ENCODE data around the gene SPRR3. TPM values are rescaled to one million over a fixed set of nuclear protein-coding genes. Genes with fewer than 3 reads are reported as not detected.

SPRR3 gene
- total and polyA plus RNA-seq, 9 donors = 0.85 TPM; not detected in 8

GRCh38 chr1:153032073-153032472 is 30.5 kb downstream of the SPRR3 start:
- no peaks in the 10 kb centered on the region for H3K36me3 ChIP-seq
- intact Hi-C loops (cut with DNase I) = no loop called here
- no peaks in the 10 kb centered on the region for H3K27me3 ChIP-seq
- no peak overlapping the region for H3K4me3 ChIP-seq
- DNase-seq = no peak
- H3K27ac ChIP-seq = no peak overlapping the region
- TF ChIP-seq CTCF (IDR thresholded peaks at IDR 0.05) (no peak), EP300 (IDR thresholded peaks at IDR 0.05) (no peak), POLR2A (IDR thresholded peaks at IDR 0.05) (no peak)
- H3K4me1 ChIP-seq (ENCODE audit: insufficient read depth) = no peaks in the 10 kb centered on the region
- H3K9me3 ChIP-seq = no peaks in the 10 kb centered on the region

GRCh38 chr1:153032677-153033308 is 31.2 kb downstream of the SPRR3 start:
- WGBS, 3 donors = 56 to 70% (median 63%) methylated on average over 3 of the region's 3 CpGs
- no peaks in the 10 kb centered on the region for H3K36me3 ChIP-seq
- TF ChIP-seq POLR2A (IDR thresholded peaks at IDR 0.05) (no peak), CTCF (IDR thresholded peaks at IDR 0.05) (no peak), EP300 (IDR thresholded peaks at IDR 0.05) (no peak)
- no peak for DNase-seq
- no peaks in the 10 kb centered on the region for H3K9me3 ChIP-seq
- intact Hi-C loops (cut with DNase I) = no loop called here
- no peak overlapping the region for H3K27ac ChIP-seq
- no peak overlapping the region for H3K4me3 ChIP-seq
- no peaks in the 10 kb centered on the region for H3K4me1 ChIP-seq (ENCODE audit: insufficient read depth)
- H3K27me3 ChIP-seq = no peaks in the 10 kb centered on the region

- H3K27me3 ChIP-seq = no peaks in the 10 kb centered on the region
- 93 to 94% (median 94%) methylated on average over 1 of the region's 1 CpG for WGBS, 3 donors
- H3K27ac ChIP-seq = no peak overlapping the region
- no peaks in the 10 kb centered on the region for H3K4me1 ChIP-seq (ENCODE audit: insufficient read depth)
- intact Hi-C loops (cut with DNase I) = no loop called here
- no peak for DNase-seq
- no peak for TF ChIP-seq EP300 (IDR thresholded peaks at IDR 0.05)
- TF ChIP-seq POLR2A (IDR thresholded peaks at IDR 0.05) = no peak
- TF ChIP-seq CTCF (IDR thresholded peaks at IDR 0.05) = no peak
- no peaks in the 10 kb centered on the region for H3K9me3 ChIP-seq
- H3K36me3 ChIP-seq = no peaks in the 10 kb centered on the region
- no peak overlapping the region for H3K4me3 ChIP-seq
Measured at GRCh38 chr1:153035211-153035610, 33.7 kb downstream of the SPRR3 start.

- H3K4me3 ChIP-seq = no peak within 1 kb of the TSS
- intact Hi-C loops (cut with DNase I) = no loop called here
- H3K36me3 ChIP-seq = no peaks in the 10 kb centered on the region
- no peak for DNase-seq
- 69 to 82% (median 80%) methylated on average over 4 of the region's 4 CpGs for WGBS, 3 donors
- H3K27ac ChIP-seq = no peak within 1 kb of the TSS
- TF ChIP-seq CTCF (IDR thresholded peaks at IDR 0.05) = no peak
- TF ChIP-seq POLR2A (IDR thresholded peaks at IDR 0.05) = no peak
- TF ChIP-seq EP300 (IDR thresholded peaks at IDR 0.05) = no peak
- no peaks in the 10 kb centered on the region for H3K4me1 ChIP-seq (ENCODE audit: insufficient read depth)
- no peaks in the 10 kb centered on the region for H3K27me3 ChIP-seq
- no peaks in the 10 kb centered on the region for H3K9me3 ChIP-seq
Measured at GRCh38 chr1:153040950-153041631, 39.5 kb downstream of the SPRR3 start, which contains the start of gene SPRR2D. Gene SPRR2D (minus strand): TSS chr1:153041120. CDS start chr1:153040346, 774 bp downstream.
